Common myeloid progenitor, CD34-positive (primary cell): ENCODE results near the gene SPRED1.

Experiments used
- CTCF ChIA-PET: fragments of 350-600 bp; sonication (Branson Sonifier 250); formaldehyde crosslinking; loops from one replicate; lab custom pipeline; 2021; ENCODE audit warnings: antibody characterized with exemption; lab: Charles Lee
- POLR2A ChIA-PET: fragments of 350-600 bp; sonication (Branson Sonifier 250); formaldehyde crosslinking; loops from one replicate; lab custom pipeline; 2021; ENCODE audit warnings: antibody characterized with exemption; lab: Charles Lee
- DNase-seq, 3 donors: peaks; one replicate each; pipeline versions ENCODE4 v3.0.0 to v3.0.0-alpha.2; 2013
- H3K27ac ChIP-seq, 2 experiments: 1 replicate in 1 of 2; 2 replicates in 1 of 2; pipeline ENCODE4 v1.7.0; 2013; ENCODE audit warnings: inconsistent platforms in 2 of 2, low read length in 2 of 2, mild to moderate bottlenecking in 2 of 2, low read depth in 1 of 2, moderate library complexity in 1 of 2; ENCODE audit not compliant: severe bottlenecking in 2 of 2, insufficient read depth in 1 of 2, poor library complexity in 1 of 2
- H3K27me3 ChIP-seq, 5 experiments: replicated peaks in 2 of 5; 1 replicate in 3 of 5; 2 replicates in 2 of 5; pipeline versions ENCODE4 v1.6.1 to v1.7.0; 2013; ENCODE audit warnings: low read length in 4 of 5, mild to moderate bottlenecking in 2 of 5, moderate library complexity in 2 of 5, inconsistent platforms in 1 of 5; ENCODE audit not compliant: insufficient read depth in 5 of 5, control insufficient read depth in 4 of 5
- H3K36me3 ChIP-seq, 4 experiments: 1 replicate in 2 of 4; 2 replicates in 2 of 4; pipeline versions ENCODE4 v1.6.1 to v1.7.0; 2013; ENCODE audit warnings: low read length in 3 of 4, control low read depth in 1 of 4, mild to moderate bottlenecking in 1 of 4; ENCODE audit not compliant: control insufficient read depth in 4 of 4, insufficient read depth in 4 of 4
- H3K4me1 ChIP-seq, 4 experiments: 1 replicate in 3 of 4; 2 replicates in 1 of 4; pipeline versions ENCODE4 v1.6.1 to v1.7.1; 2013; ENCODE audit warnings: low read length in 3 of 4, mild to moderate bottlenecking in 3 of 4, control low read depth in 1 of 4, inconsistent platforms in 1 of 4, moderate library complexity in 1 of 4; ENCODE audit not compliant: control insufficient read depth in 4 of 4, insufficient read depth in 4 of 4; ENCODE audit errors: control extremely low read depth in 1 of 4
- H3K4me3 ChIP-seq, 7 experiments: 1 replicate in 4 of 7; 2 replicates in 3 of 7; pipeline versions ENCODE4 v1.5.1 to v1.7.0; 2013; ENCODE audit warnings: mild to moderate bottlenecking in 7 of 7, low read length in 6 of 7, moderate library complexity in 6 of 7, inconsistent platforms in 2 of 7, low read depth in 2 of 7, control low read depth in 1 of 7; ENCODE audit not compliant: insufficient read depth in 4 of 7, control insufficient read depth in 1 of 7; ENCODE audit errors: extremely low read depth in 1 of 7
- H3K9me3 ChIP-seq, 5 experiments: 1 replicate in 4 of 5; 2 replicates in 1 of 5; pipeline versions ENCODE4 v1.6.1 to v1.7.1; 2013; ENCODE audit warnings: low read length in 4 of 5, mild to moderate bottlenecking in 2 of 5, inconsistent platforms in 1 of 5, low read depth in 1 of 5, moderate library complexity in 1 of 5; ENCODE audit not compliant: control insufficient read depth in 4 of 5, insufficient read depth in 2 of 5; ENCODE audit errors: control extremely low read depth in 1 of 5
- WGBS: methylation state at CpG from one replicate; pipeline ENCODE4 v1.1.5; 2013; ENCODE audit not compliant: insufficient coverage; 5-methylcytosine and 5-hydroxymethylcytosine counted together

The SPRED1 gene

GRCh38 chr15:38367476-38367875, 114.8 kb downstream of the SPRED1 start:
- ChIA-PET CTCF (no interaction called here), POLR2A (no interaction called here)
- H3K36me3 ChIP-seq, result no peaks in the 10 kb centered on the region

GRCh38 chr15:38369936-38370478, 117.4 kb downstream of the SPRED1 start:
- POLR2A ChIA-PET, result no interaction called here
- Histone ChIP-seq H3K4me3 (no peak overlapping the region), H3K27me3 (no peaks in the 10 kb centered on the region), H3K27ac (no peak overlapping the region), H3K9me3 (no peaks in the 10 kb centered on the region), H3K36me3 (no peaks in the 10 kb centered on the region), H3K4me1 (no peaks in the 10 kb centered on the region)
- 100% methylated on average over 4 of the region's 4 CpGs for WGBS
- CTCF ChIA-PET, result no interaction called here
- no peak for DNase-seq

More at GRCh38 chr15:38367476-38367875, 114.8 kb downstream of the SPRED1 start:
- no peak for DNase-seq
- WGBS, result 100% methylated on average over 1 of the region's 2 CpGs
- Histone ChIP-seq H3K27ac (no peak overlapping the region), H3K27me3 (no peaks in the 10 kb centered on the region), H3K4me3 (no peak overlapping the region), H3K4me1 (no peaks in the 10 kb centered on the region), H3K9me3 (no peaks in the 10 kb centered on the region)

GRCh38 chr15:38373016-38373415, 120.4 kb downstream of the SPRED1 start:
- ChIA-PET POLR2A (no interaction called here), CTCF (no interaction called here)
- H3K9me3 ChIP-seq, result no peaks in the 10 kb centered on the region
- H3K4me3 ChIP-seq, result no peak overlapping the region
- H3K4me1 ChIP-seq, result peaks cover 0 to 18% (median 5%) of the 10 kb centered on the region in 4 experiments
- H3K27ac ChIP-seq, result no peak overlapping the region
- DNase-seq, result no peak
- H3K36me3 ChIP-seq, result no peaks in the 10 kb centered on the region
- whole genome bisulfite sequencing, result no CpG with 5 or more reads among the region's 4 CpGs
- no peaks in the 10 kb centered on the region for H3K27me3 ChIP-seq

GRCh38 chr15:38374029-38374428, 121.4 kb downstream of the SPRED1 start:
- H3K4me1 ChIP-seq, result peaks cover 0 to 24% (median 9%) of the 10 kb centered on the region in 4 experiments
- no peak overlapping the region for H3K4me3 ChIP-seq
- H3K9me3 ChIP-seq, result no peaks in the 10 kb centered on the region
- H3K27ac ChIP-seq, result no peak overlapping the region
- no peak for DNase-seq
- no peaks in the 10 kb centered on the region for H3K27me3 ChIP-seq
- ChIA-PET CTCF (interaction anchor here (1.1 kb wide), 1 partner anchor 17 kb away, joined by 3 read pairs; no protein-coding TSS in a partner anchor), POLR2A (no interaction called here)
- H3K36me3 ChIP-seq, result no peaks in the 10 kb centered on the region

- ChIA-PET CTCF (interaction anchor here (1.1 kb wide), 1 partner anchor 18 kb away, joined by 3 read pairs; no protein-coding TSS in a partner anchor), POLR2A (no interaction called here)
- no peak overlapping the region for H3K4me3 ChIP-seq
- H3K36me3 ChIP-seq, result no peaks in the 10 kb centered on the region
- H3K27me3 ChIP-seq, result no peaks in the 10 kb centered on the region
- no peak for DNase-seq
- WGBS, result 100% methylated on average over 3 of the region's 4 CpGs
- H3K27ac ChIP-seq, result no peak overlapping the region
- no peaks in the 10 kb centered on the region for H3K9me3 ChIP-seq
- peaks cover 0 to 24% (median 9%) of the 10 kb centered on the region in 4 experiments for H3K4me1 ChIP-seq
Measured at GRCh38 chr15:38374556-38374955, 121.9 kb downstream of the SPRED1 start.

GRCh38 chr15:38376081-38376480, 123.4 kb downstream of the SPRED1 start:
- no peak for DNase-seq
- Histone ChIP-seq H3K4me3 (no peak overlapping the region), H3K27me3 (no peaks in the 10 kb centered on the region), H3K27ac (no peak overlapping the region), H3K4me1 (peaks cover 0 to 24% (median 9%) of the 10 kb centered on the region in 4 experiments), H3K9me3 (no peaks in the 10 kb centered on the region), H3K36me3 (no peaks in the 10 kb centered on the region)
- whole genome bisulfite sequencing, result 100% methylated on average over 1 of the region's 2 CpGs
- POLR2A ChIA-PET, result no interaction called here
- CTCF ChIA-PET, result interaction anchor here (0.6 to 1.6 kb wide), 7 partner anchors 8 to 382 kb away, joined by 3 to 5 read pairs (median 3); no protein-coding TSS in a partner anchor

GRCh38 chr15:38377636-38378035, 125.0 kb downstream of the SPRED1 start:
- Histone ChIP-seq H3K9me3 (no peaks in the 10 kb centered on the region), H3K4me3 (peak overlapping the region in 1 of 7 experiments; percentile 43), H3K27me3 (no peaks in the 10 kb centered on the region), H3K27ac (no peak overlapping the region), H3K36me3 (no peaks in the 10 kb centered on the region), H3K4me1 (peaks cover 0 to 24% (median 9%) of the 10 kb centered on the region in 4 experiments)
- WGBS, result 50% methylated on average over 1 of the region's 1 CpG
- CTCF ChIA-PET, result no interaction called here
- POLR2A ChIA-PET, result no interaction called here
- DNase-seq, result no peak
